ENCODE results near the gene FAM240A. TPM values are rescaled to one million over a fixed set of nuclear protein-coding genes. Genes with fewer than 3 reads are reported as not detected.

The FAM240A gene
- total RNA-seq, 4 donors from 2014 or later, result 0.22 TPM; not detected in 3

GRCh38 chr3:46664971-46665762 lies 52.8 kb downstream of the FAM240A start:
- Histone ChIP-seq H3K27me3 (no peaks in the 10 kb centered on the region), H3K27ac (no peak overlapping the region), H3K9me3 (no peaks in the 10 kb centered on the region), H3K4me3 (no peak overlapping the region), H3K4me1 (peaks cover 0 to 30% (median 7%) of the 10 kb centered on the region in 4 donors), H3K36me3 (no peaks in the 10 kb centered on the region)
- whole genome bisulfite sequencing, 2 donors, result 66 to 67% methylated on average over 19 to 23 of the region's 23 CpGs
- TF ChIP-seq CTCF (IDR thresholded peaks at IDR 0.05) (no peak), POLR2A (IDR thresholded peaks at IDR 0.05) (no peak), EP300 (IDR thresholded peaks at IDR 0.05) (no peak)
- DNase-seq (ENCODE audit: low spot score in 2 of 2), result no peak

- H3K4me3 ChIP-seq, result no peak overlapping the region
- no peaks in the 10 kb centered on the region for H3K27me3 ChIP-seq
- H3K36me3 ChIP-seq, result no peaks in the 10 kb centered on the region
- no peaks in the 10 kb centered on the region for H3K9me3 ChIP-seq
- no peak for TF ChIP-seq CTCF (IDR thresholded peaks at IDR 0.05)
- no peak for TF ChIP-seq EP300 (IDR thresholded peaks at IDR 0.05)
- no peak for DNase-seq (ENCODE audit: low spot score in 2 of 2)
- peaks cover 0 to 30% (median 7%) of the 10 kb centered on the region in 4 donors for H3K4me1 ChIP-seq
- H3K27ac ChIP-seq, result no peak overlapping the region
- 52 to 70% methylated on average over 9 of the region's 9 CpGs for WGBS, 2 donors
Observed at GRCh38 chr3:46665763-46666452, 53.6 kb downstream of the FAM240A start.

- WGBS, 2 donors, result 66 to 70% methylated on average over 6 to 7 of the region's 7 CpGs
- H3K4me1 ChIP-seq, result peaks cover 0 to 30% (median 7%) of the 10 kb centered on the region in 4 donors
- no peak for DNase-seq (ENCODE audit: low spot score in 2 of 2)
- TF ChIP-seq POLR2A (IDR thresholded peaks at IDR 0.05), result no peak
- no peak overlapping the region for H3K27ac ChIP-seq
- no peak overlapping the region for H3K4me3 ChIP-seq
- no peaks in the 10 kb centered on the region for H3K27me3 ChIP-seq
- no peaks in the 10 kb centered on the region for H3K9me3 ChIP-seq
- no peaks in the 10 kb centered on the region for H3K36me3 ChIP-seq
Observed at GRCh38 chr3:46666453-46666845, 54.1 kb downstream of the FAM240A start.

GRCh38 chr3:46667061-46667621 lies 54.8 kb downstream of the FAM240A start:
- Histone ChIP-seq H3K27ac (no peak overlapping the region), H3K36me3 (no peaks in the 10 kb centered on the region), H3K4me3 (no peak overlapping the region), H3K9me3 (no peaks in the 10 kb centered on the region), H3K27me3 (no peaks in the 10 kb centered on the region), H3K4me1 (peaks cover 0 to 26% (median 7%) of the 10 kb centered on the region in 4 donors)
- 72 to 80% methylated on average over 8 of the region's 8 CpGs for WGBS, 2 donors
- TF ChIP-seq POLR2A (IDR thresholded peaks at IDR 0.05) (no peak), CTCF (IDR thresholded peaks at IDR 0.05) (no peak), EP300 (IDR thresholded peaks at IDR 0.05) (no peak)
- DNase-seq (ENCODE audit: low spot score in 2 of 2), result no peak

- H3K36me3 ChIP-seq, result no peaks in the 10 kb centered on the region
- no peaks in the 10 kb centered on the region for H3K9me3 ChIP-seq
- peaks cover 0 to 21% (median 6%) of the 10 kb centered on the region in 4 donors for H3K4me1 ChIP-seq
- 95 to 96% methylated on average over 9 of the region's 9 CpGs for WGBS, 2 donors
- H3K27me3 ChIP-seq, result no peaks in the 10 kb centered on the region
- TF ChIP-seq CTCF (IDR thresholded peaks at IDR 0.05) (no peak), EP300 (IDR thresholded peaks at IDR 0.05) (no peak), POLR2A (IDR thresholded peaks at IDR 0.05) (no peak)
- H3K4me3 ChIP-seq, result no peak overlapping the region
- no peak for DNase-seq (ENCODE audit: low spot score in 2 of 2)
- H3K27ac ChIP-seq, result no peak overlapping the region
Observed at GRCh38 chr3:46667657-46668056, 55.3 kb downstream of the FAM240A start.

Data from tibial nerve (tissue), 4 donors.